H1 (cell line): Measurements from ENCODE around the gene PLCB4.

Source experiments
- ATF3 ChIP-seq: IDR thresholded peaks from 2 replicates; pipeline ENCODE4 v1.6.1; 2011; ENCODE audit warnings: low read depth, mild to moderate bottlenecking, low read length; ENCODE audit not compliant: insufficient read depth
- GABPA ChIP-seq: IDR thresholded peaks from 2 replicates; pipeline ENCODE4 v1.6.1; 2011; ENCODE audit warnings: mild to moderate bottlenecking, low read length, moderate library complexity, borderline replicate concordance; ENCODE audit not compliant: insufficient read depth
- POLR2A ChIP-seq, 2 experiments: IDR thresholded peaks; 1 replicate in 1 of 2; 2 replicates in 1 of 2; pipeline ENCODE4 v1.6.1; 2011; ENCODE audit warnings: low read depth in 2 of 2, low read length in 2 of 2, mild to moderate bottlenecking in 2 of 2; ENCODE audit errors: control extremely low read depth in 1 of 2
- TBP ChIP-seq: IDR thresholded peaks from 2 replicates; pipeline ENCODE4 v1.6.1; 2011; ENCODE audit warnings: low read depth, low read length, improper control_type of control experiment
- USF2 ChIP-seq: IDR thresholded peaks from 2 replicates; pipeline ENCODE4 v1.6.1; 2011; ENCODE audit warnings: low read length, improper control_type of control experiment
- TF ChIP-seq, protein P1 (sequence below), 3 experiments: IDR thresholded peaks; 1 replicate in 2 of 3; 2 replicates in 1 of 3; pipeline versions ENCODE4 v1.5.1 to v1.6.1; 2011; ENCODE audit warnings: low read length in 3 of 3, mild to moderate bottlenecking in 3 of 3, inconsistent platforms in 2 of 3, low read depth in 1 of 3, moderate library complexity in 1 of 3; ENCODE audit not compliant: insufficient read depth in 1 of 3; ENCODE audit errors: control extremely low read depth in 1 of 3

- TF ChIP-seq, protein P1, sequence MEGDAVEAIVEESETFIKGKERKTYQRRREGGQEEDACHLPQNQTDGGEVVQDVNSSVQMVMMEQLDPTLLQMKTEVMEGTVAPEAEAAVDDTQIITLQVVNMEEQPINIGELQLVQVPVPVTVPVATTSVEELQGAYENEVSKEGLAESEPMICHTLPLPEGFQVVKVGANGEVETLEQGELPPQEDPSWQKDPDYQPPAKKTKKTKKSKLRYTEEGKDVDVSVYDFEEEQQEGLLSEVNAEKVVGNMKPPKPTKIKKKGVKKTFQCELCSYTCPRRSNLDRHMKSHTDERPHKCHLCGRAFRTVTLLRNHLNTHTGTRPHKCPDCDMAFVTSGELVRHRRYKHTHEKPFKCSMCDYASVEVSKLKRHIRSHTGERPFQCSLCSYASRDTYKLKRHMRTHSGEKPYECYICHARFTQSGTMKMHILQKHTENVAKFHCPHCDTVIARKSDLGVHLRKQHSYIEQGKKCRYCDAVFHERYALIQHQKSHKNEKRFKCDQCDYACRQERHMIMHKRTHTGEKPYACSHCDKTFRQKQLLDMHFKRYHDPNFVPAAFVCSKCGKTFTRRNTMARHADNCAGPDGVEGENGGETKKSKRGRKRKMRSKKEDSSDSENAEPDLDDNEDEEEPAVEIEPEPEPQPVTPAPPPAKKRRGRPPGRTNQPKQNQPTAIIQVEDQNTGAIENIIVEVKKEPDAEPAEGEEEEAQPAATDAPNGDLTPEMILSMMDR (IDR thresholded peaks at IDR 0.05; ENCODE audit: control extremely low read depth in 1 of 3, insufficient read depth in 1 of 3, low read depth in 1 of 3, low read length in 3 of 3), result no peak
- TF ChIP-seq USF2 (no peak), ATF3 (no peak), POLR2A (IDR thresholded peaks at IDR 0.05; ENCODE audit: control extremely low read depth in 1 of 2, low read depth in 2 of 2, low read length in 2 of 2) (no peak), TBP (no peak), GABPA (no peak)
These were observed 172.4 kb downstream of the PLCB4 start for GRCh38 chr20:9241232-9241692.
